Activated CD4-positive, alpha-beta T cell treated with anti-CD3 and anti-CD28 coated beads for 48 hours (primary cell): ENCODE results near the gene PROSER2.

ENCODE experiments used
- DNase-seq: peaks from one replicate; pipeline ENCODE4 v3.0.0-alpha.2; 2020

The PROSER2 gene

DNA sequence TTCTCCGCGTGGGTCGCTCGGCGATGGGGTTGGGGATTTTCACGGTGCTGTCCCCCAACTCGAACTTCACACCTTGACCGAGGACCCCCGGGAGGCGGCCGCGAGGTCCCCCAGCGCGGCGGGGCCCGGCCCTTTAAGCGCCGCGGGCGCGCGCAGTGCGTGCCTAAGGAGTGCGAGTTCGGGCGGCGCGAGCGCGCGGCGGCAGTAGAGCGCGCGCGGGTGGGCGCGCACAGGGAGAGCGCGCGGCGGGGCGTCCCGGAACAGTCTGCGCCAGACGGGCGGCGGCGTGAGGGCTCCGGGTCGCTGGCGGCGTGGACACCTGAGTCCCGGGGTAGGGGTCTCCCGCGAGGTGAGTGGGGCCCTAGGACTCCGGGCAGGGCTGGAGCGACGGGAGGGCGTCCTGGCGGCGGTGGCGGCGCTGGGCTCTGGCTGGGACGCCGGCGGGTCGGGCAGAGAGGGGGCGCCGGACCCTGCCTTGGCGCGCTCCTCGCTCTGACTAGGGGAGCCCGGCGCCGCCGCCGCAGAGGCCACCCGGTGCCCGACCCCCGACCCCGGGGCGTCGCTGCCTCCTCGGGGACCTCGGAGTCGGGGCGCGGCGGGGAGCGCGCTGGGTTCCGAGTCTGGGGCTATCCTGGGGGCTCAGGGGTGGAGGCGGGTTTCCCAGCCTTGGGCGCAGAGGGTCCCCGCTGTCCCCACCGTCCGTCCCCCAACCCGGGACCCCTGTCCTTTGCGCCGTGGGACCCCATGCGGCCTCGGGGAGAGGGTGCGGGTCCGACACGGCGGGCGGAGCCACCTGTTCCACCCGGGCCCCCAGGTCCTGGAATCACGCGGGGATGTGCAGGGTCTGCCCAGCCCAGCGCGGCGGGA, at the start of gene PROSER2:
Gene PROSER2 (plus strand): TSS at position 235 of the 867 bp plus-strand sequence. CDS start 28,722 bp downstream, outside the sequence.
- DNase-seq: peak; percentile 62

DNA sequence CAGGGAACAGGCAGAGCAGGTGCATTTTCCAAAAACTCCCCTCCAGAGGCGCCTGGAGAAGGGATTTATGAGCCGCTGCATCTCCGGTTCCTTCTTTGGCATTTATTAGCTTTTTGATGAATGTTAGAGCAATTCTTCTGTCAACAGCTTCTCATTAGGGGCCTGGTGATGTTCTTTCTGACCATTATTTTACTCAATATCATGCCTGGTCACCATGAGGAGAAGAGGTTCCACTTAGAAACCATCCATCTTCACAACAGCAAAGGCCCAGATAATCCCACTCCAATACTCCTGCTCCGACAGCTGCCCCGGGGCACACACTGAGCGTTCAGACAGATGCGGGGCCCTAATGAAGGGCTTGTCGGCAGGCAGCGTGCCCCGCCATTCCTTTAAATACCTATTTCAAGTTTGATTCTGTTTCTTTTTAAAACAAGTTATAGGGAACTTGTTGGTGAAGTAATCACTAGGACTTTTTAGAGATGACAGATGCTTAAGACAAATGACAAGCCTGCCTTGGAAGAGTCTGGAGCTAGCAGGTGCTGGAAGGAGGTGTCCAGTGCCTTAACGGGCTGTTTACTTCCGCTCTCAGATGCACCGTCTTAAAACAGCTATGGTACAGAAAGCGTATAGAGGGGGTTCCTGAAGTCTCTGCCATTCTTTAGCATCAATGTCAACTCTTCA, 49.3 kb upstream of the PROSER2 start:
- no peak for DNase-seq

GRCh38 chr10:11775412-11775811, 47.7 kb upstream of the PROSER2 start:
- no peak for DNase-seq

DNA sequence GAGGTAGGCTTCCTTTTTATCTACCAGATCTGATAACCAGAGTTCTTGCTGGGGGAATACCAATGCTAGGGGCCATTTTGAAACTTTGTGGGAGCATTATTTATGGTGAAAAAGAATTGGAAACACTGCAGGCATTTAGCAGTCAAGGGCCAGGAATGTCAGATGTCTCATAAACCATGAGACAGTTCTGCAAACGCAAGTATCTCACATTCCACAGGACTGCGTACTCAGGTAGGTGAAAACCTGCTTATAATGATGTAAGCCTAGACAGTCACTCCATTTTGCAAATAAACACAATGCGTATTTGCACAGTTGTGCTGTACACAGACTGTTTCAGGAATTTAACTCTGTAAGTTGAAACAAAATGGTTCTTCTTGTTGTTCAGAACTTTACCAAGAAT, 47.1 kb upstream of the PROSER2 start:
- DNase-seq: no peak

DNA sequence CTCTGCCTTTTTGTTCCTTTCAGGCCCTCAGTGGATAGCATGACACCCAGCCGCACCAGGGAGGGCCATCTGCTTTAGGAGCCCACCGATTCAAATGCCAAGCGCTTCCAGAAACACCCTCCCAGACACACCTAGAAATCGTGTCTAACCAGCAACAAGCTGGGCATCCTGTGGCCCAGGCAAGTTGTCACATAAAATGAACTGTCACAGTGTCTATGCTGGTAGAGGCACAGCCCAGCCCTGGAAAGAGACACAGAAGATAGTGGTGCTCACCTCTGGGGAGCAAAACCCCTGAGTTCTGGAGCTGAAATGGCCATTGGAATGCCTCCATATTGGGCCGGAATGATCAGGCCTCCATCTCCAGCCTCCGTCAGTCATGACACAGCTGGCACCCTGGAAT, 42.0 kb upstream of the PROSER2 start:
- no peak for DNase-seq

- no peak for DNase-seq
These were observed 40.2 kb upstream of the PROSER2 start for GRCh38 chr10:11782793-11783557.

DNA sequence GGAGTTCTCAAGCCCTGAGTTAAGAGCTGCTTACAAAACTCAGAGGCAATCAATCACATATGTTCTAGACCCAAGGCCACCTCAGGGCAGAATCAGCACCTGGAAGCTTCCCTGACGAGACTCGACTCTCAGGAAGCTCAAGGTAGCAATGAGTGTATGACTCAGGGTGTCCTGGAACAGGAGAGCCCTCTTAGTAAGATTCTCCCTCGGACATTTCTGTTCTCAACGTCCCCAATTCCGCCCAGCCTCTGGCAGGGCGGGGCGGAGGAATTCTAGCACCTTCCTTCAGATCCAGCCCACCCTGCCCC, 39.6 kb upstream of the PROSER2 start:
- DNase-seq: no peak

DNA sequence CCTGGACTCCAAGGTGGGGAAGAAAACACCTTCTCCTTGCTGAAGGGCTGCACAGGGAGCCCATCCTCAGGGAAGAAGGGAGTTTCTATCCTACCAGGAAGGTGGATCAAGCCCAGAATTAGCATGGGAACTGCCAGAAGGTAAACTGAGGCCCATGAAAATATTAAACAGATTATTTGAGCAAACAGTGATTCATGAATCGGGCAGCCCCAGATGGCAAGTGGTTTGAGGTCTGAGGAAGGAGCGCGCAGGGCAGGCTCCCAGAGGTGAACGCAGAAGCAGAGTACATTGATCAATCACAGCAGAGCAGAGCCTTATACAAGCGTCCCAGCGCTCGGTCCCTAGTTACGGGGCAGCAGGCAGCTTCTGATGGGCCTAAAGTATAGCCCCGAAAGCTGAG, 35.8 kb upstream of the PROSER2 start:
- no peak for DNase-seq

DNA sequence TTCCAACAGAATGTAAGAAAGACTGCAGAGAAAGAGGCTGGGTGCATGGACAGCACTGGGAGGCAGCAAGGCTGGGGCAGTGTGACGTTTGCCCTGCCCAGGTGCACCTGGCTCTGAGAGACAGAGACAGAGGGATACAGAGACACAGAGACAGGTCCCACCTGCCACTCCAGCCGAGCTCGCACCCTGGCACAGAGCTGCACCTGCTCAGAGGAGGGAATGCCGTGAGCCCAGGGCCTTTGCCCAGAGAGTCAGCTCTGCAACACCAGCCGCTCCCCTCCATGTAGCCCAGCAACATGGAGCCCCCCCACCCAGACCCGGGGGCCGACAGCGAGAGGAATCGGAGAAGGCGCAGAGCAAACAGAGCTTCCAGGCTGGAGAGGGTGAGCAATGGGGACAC, 35.3 kb upstream of the PROSER2 start:
- DNase-seq: no peak

GRCh38 chr10:11789306-11789705, 33.9 kb upstream of the PROSER2 start:
- DNase-seq: no peak

- no peak for DNase-seq
These were observed 33.2 kb upstream of the PROSER2 start for GRCh38 chr10:11789956-11790355.

DNA sequence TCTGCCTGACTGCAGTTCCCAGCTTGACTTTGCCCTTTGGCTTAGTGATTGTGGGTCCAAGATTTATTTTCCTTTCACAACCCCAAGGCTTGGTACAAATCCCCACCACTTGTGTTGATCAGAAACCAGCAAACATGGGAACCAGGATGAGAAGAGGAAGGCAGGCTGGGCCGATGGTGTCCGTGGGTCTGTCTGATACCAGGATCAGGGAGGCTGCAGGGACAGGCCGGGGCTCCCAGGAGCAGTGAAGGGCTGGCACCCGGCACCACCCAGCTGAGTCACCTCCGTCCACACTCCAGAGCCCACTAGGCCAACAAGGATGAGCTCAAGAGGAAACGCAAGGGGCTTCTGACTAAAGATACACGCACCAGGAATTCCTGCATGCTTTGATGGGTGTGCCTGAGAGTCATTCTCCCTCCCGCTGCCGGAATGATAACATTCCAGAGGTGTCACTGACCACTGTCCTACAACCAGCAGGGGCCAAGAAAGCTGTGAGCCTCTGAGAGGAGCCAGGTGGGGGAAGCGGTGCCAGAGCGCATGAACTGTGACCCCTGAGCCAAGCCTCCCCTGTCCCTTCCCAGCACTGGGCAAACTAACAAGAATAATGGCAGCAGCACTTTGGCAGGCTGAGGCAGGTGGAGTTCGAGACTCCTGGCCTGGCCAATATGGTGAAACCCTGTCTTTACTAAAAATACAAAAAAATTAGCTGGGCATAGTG, 29.2 kb upstream of the PROSER2 start:
- DNase-seq: no peak

GRCh38 chr10:11794566-11794965, 28.6 kb upstream of the PROSER2 start:
- DNase-seq: no peak

DNA sequence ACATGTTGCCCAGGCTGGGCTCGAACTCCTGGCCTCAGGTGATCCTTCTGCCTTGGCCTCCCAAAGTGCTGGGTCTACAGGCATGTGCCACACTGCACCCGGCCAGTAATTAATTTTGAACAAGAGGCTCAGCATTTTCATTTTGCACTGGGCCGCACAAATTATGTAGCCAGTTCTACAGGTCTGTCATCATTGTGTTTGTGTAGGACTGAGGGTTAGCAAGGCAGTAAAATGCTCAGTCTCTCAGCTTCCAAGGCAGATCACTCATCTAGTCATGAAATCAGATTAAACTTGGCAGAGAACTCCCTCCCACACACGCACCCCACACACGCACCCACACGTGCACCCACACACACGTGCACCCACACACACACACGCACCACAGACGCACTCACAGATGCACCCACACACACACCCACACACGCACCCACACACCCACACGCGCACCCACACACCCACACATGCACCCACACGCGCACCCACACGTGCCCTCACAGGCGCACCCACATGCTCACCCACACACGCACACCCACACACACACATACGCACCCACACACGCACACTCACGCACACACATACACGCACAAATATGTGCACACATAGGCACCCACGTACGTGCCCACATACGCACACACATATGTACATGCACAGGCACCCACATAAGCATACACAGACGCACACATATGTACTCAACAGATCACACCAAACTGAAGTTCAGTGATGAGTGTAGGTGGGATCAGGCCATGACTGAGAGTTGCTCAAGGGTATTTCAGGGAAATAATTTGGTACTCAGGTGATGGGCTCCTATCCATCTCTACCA, 27.8 kb upstream of the PROSER2 start:
- no peak for DNase-seq

GRCh38 chr10:11796474-11796873, 26.7 kb upstream of the PROSER2 start:
- DNase-seq: no peak

GRCh38 chr10:11797281-11797680, 25.9 kb upstream of the PROSER2 start:
- DNase-seq: no peak

GRCh38 chr10:11797847-11798633, 25.1 kb upstream of the PROSER2 start:
- DNase-seq: no peak

DNA sequence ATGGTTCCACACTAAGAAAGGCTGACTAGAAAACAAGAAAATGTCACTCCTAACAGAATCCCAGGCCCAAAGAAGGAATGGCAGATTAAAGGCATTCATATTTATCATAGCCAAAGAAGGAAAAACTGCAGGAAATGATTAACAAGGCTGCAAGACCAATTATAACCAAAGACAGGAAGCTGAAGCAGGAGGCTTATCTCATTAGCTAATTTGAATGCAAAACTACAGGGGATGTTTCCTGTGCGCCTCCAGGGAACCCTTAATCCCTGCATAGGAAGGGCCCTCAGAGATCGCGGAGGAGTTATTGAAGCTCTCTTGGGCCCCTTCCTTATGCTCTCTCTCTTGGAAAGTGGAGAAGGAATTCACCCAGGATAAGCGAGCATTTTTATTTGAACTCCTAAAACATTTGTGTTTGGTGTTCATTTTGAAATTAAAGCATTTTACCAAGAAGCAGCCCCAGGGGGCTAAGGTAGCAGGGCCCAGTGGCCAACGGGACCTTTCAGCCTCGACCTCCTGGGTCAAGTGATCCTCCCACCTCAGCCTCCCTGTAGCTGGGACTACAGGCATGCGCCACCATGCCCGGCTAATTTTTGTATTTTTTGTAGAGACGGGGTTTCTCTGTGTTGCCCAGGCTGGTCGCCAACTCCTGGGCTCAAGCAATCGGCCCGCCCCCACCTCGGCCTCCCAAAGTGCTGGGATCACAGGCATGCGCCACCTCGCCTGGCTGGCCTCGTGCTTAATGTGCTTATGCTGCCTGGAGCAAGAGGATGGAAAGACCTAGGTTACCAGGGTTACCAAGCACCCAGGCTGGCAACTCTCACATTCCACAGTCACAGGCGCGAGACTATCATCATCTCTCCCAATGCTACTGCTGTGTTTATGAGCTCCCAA, 24.1 kb upstream of the PROSER2 start:
- no peak for DNase-seq

GRCh38 chr10:11799736-11800080, 23.4 kb upstream of the PROSER2 start:
- DNase-seq: no peak

DNA sequence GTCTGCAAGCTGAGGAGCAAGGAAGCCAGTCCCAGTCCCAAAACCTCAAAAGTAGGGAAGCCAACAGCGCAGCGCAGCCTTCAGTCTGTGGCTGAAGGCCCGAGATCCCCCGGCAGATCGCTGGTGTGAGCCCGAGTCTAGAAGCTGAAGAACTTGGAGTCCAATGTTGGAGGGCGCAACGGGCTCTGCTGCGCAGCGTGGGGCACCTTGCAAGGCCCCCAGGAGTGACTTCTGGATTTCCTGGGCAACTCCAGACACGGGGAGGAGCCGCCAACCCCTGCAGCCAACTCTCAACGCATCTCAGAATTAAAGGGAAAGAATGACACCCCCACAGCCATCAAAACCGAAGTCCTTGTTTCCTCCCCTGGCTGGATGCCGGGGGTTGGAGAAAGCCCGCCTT, 18.8 kb upstream of the PROSER2 start:
- no peak for DNase-seq
